ENCODE data around the gene AP4S1. TPM values are rescaled to one million over a fixed set of nuclear protein-coding genes. Genes with fewer than 3 reads are reported as not detected.

The AP4S1 gene
- total RNA-seq, 1 experiment from 2014 or later, result 15.8 TPM

DNA sequence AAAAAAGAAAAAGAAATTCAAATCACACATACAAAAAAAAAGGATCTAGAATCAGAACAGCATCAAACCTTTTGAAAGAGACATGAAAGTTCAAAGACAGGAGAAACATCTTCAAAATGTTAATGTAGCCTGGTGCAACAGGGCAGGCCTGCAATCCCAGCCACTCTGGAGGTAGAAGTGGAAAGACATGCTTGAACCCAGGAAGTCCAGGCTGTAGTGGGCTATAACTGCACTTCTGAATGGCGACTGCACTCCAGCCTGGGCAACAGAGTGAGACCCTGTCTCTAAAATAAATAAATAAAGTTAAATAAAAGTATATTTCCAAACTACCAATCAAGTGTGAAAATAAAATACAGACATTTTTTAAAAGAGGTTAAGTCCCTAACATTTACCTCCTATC is 18.7 kb upstream of the AP4S1 start:
- DNase-seq (ENCODE audit: low read depth), result no peak

- DNase-seq (ENCODE audit: low read depth), result no peak
These were observed 15.4 kb upstream of the AP4S1 start for GRCh38 chr14:31009836-31010574.

DNA sequence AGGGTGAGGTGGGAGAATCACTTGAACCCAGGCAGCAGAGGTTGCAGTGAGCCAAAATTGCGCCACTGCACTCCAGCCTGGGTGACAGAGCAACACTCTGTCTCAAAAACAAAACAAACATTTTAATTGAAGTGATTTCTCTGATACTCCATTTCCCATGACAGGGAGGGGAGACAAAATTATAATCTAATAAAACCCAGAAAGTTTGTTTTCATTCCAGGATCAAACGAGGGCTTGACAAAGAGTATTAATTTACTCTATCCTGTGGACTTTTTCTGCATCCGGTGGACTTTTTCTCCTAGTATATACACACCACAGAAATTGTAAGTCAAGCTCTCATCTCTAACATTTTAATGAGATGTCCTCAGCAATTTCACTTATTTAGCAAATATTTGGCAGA is 14.5 kb upstream of the AP4S1 start:
- no peak for DNase-seq (ENCODE audit: low read depth)

- DNase-seq (ENCODE audit: low read depth), result no peak
These were observed 11.6 kb upstream of the AP4S1 start for GRCh38 chr14:31013841-31014240.

DNA sequence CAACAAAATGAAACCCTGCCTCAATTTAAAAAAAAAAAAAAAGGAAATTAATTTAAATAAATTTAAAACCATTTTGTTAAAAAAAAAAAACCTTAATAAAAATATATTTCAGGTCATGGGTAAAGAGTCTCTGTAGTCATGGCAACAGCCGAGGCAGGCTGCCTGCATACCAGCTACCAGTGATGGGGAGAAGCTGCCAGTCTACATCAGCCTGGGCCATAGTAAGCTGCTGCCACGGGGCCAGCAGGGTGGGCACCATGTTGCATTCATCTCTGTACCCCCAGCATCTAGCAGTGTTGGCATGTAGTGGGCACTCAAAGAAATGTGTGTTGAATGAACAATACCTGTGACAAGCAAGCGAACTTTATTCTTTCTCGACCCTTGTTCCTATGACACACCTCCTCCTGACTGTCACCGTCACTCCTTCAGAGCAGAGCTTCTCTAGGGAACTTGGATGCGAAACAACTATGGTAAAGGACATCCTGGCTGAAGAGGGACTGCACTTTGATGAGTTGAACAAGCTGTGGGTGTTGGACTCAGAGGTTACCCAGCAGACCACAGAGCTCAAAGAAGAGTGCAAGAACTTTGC is 7.3 kb upstream of the AP4S1 start:
- no peak for DNase-seq (ENCODE audit: low read depth)

DNA sequence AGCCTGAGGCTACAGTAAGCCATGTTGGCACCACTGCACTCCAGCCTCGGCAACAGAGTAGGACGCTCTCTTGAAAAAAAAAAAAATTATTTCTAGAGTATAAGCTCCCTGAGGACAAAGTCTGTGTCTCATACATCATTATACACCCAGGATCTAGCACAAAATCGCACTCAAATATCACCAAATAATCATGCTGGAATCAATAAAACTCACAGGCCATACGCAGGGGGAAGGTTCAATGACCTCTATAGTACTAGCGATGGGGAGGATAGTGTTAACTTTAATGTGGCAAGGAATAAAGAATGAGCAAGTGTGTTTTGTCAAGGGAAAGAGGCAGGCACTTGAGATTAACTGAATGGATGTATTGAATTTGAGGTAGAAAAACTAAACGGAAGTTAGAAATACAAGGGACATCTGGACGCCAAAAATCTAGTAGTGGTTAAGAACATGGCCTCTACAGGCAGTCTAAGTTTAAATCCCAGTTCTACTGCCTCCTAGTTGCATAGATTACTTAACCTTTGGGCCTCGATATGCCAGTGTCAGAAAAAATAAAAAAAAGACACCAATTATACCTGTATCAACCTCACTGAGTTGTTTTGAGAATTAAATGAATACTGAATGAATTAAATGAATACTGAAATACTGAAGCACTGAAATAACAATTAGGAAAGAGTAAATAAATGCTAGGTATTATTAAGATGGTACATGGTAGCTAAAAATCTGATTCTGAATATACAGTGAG is 4.4 kb upstream of the AP4S1 start:
- no peak for DNase-seq (ENCODE audit: low read depth)

DNA sequence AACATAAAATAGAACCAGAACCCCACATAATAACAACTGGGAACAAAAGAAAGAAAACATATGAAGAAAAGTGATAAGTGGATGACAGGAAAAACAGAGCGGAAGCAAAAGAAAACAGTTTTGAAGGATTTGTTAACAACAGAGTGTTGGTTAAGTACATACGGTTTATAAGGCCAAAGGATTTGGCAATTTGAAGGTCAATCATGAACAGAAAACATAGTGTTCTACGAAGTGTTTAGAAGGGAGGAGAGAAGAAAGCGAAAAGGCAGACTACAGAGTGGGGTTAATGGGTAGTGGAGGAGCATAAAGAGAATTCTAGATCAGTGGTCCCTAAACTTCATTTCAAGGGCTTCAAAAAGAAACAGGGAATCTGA is 3.9 kb upstream of the AP4S1 start:
- no peak for DNase-seq (ENCODE audit: low read depth)

GRCh38 chr14:31022386-31022785 is 3.1 kb upstream of the AP4S1 start:
- no peak for DNase-seq (ENCODE audit: low read depth)

GRCh38 chr14:31024010-31024480 is 1.4 kb upstream of the AP4S1 start:
- DNase-seq (ENCODE audit: low read depth), result no peak

DNA sequence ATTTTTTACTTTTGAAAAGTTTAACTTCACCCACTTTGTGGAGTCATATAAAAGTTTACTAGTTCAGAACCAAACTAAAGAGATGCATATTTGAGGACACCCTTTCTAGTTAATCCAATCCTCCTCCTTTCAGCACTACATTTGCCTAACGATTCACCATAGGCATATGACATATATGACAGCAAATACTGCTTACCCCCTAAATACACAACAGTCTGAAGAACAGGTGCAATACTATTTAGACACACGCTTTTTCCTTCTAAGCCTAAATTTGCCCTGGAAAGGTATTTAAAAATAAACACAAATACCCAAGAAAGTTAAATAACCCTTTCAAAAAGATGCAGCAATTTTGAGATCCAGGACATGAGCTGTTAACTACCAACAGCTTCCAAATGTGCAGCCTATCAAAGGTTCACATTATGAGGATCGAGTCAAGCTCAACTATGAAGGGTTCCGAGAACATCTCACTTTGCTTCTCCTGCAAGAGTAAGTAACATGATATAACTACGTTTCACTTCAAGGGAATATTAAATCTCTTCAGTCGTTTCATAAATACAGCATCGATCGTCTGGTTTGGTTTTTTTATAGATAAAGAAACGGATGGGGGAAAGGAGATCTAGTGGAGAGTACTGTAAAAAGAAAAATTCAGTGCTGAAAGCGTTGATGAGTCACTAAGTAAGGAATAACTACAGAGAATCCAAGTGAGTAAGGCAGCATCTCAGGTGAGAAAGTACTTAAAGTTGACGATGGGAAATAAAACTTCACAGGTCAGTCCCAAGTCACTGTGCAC is 677 bp upstream of the AP4S1 start:
- DNase-seq (ENCODE audit: low read depth), result no peak

DNA sequence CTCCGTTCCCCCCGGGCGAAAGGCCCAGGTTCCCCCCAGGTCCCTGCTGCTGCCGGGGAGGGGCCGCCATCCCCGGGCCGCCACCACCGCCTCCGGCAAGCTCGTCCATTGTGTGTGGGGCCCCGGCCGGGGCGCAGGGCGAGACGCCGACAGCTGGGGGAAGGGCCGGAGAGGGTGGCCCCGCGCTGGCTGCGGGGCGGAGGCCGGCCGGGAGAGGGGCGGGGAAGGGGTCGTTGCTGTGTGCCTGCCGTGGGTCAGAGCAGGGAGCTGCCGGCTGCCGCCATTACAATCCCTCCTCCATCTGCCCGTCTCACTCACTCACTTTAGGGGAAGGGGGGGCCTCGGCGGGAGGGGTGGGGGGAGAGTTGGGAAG is 614 bp downstream of the AP4S1 start, which contains the start of gene STRN3:
Gene STRN3 (minus strand): TSS at position 303 of the 373 bp plus-strand sequence. CDS start 194 bp downstream, at position 109.
- DNase-seq (ENCODE audit: low read depth), result no peak

- peak; percentile 95 for DNase-seq (ENCODE audit: low read depth)
These were observed 1.2 kb downstream of the AP4S1 start for GRCh38 chr14:31026450-31027235.

GRCh38 chr14:31027847-31028246 is 2.4 kb downstream of the AP4S1 start:
- no peak for DNase-seq (ENCODE audit: low read depth)

- DNase-seq (ENCODE audit: low read depth), result no peak
These were observed 3.8 kb downstream of the AP4S1 start for GRCh38 chr14:31029016-31029970.

GRCh38 chr14:31030469-31030868 is 5.0 kb downstream of the AP4S1 start:
- no peak for DNase-seq (ENCODE audit: low read depth)

- DNase-seq (ENCODE audit: low read depth), result no peak
These were observed 11.1 kb downstream of the AP4S1 start for GRCh38 chr14:31036552-31036951.

- no peak for DNase-seq (ENCODE audit: low read depth)
These were observed 12.3 kb downstream of the AP4S1 start for GRCh38 chr14:31037709-31038221.

DNA sequence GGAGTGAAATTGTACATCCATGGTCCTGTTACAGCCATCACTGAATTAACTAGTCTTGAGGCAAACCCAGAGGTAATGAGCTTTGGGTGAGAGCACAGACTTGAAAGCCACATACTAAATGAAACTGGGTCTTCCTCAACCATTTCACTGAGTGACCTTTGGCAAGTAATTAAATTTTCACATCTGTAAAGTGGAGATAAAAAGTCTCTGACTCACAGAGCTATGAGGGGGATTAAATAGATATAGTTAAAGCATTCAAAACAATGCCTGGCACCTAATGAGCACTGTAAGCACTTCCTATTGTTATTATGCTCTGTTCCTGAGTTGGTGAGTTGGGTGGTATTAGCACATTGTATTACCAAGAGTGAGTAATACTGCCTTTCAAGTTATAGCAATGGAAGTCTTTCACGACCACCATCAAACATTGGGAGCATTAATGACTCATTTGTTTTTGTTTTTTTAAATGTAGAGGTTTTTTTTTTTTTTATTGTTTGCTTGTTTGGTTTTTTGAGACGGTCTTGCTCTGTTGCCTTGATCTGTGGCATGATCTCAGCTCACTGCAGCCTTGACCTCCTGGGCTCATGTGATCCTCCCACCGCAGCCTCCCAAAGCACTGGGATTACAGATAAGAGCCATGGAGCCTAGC is 13.2 kb downstream of the AP4S1 start:
- DNase-seq (ENCODE audit: low read depth), result peak; percentile 29

GRCh38 chr14:31042300-31042699 is 16.9 kb downstream of the AP4S1 start:
- DNase-seq (ENCODE audit: low read depth), result no peak

All from LHCN-M2 (cell line).